ENCODE results near the gene CLEC4G.
A peak's percentile ranks its signal among the peaks of the same experiment; 100 is the strongest.
"Not testable (repeated sequence)": the region's sequence is repeated elsewhere in the genome, so short reads cannot be mapped to it uniquely, and the experiment has no call there.

Gene CLEC4G, protein sequence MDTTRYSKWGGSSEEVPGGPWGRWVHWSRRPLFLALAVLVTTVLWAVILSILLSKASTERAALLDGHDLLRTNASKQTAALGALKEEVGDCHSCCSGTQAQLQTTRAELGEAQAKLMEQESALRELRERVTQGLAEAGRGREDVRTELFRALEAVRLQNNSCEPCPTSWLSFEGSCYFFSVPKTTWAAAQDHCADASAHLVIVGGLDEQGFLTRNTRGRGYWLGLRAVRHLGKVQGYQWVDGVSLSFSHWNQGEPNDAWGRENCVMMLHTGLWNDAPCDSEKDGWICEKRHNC

DNA sequence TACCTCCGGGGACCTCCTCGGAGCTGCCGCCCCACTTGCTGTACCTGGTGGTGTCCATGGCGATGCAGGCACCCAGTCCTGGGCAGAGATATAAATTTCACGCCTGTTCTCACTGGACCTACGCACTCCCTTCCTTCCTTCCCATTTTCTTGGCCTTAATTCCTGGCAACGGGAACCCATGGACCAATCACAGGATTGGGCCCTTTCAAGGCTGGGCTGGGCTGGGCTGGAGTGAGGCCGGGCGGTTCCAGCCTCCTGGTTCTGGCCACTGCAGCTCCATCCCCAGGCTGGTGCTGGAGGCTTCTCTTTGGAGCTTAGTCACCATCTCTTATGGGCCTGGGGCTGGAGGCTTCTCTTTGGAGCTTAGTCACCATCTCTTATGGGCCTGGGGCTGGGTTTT is at the start of gene CLEC4G:
CLEC4G (minus strand) TSS at position 66 of the 400 bp plus-strand sequence; CDS start at position 58, 8 bp downstream.
- DNase-seq = no peak

DNA sequence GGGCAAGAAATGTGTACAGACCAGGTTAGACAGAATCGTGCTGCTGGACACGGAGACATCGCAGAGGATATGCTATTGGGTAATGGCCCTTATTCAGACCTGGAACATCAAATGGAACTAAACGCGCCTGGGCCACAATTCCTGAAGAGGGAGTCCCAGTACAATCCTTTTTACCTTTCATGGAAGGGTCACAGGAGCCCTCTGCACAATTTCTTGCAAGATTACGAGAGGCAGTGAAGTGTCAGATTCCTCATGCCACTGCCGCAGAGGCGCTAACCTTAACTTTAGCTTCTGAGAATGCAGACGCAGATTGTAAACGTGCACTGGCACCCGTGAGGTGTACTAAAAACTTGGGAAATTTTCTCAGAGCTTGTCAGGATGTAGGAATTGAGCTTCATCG is 49.2 kb upstream of the CLEC4G start:
- no peak for DNase-seq

DNA sequence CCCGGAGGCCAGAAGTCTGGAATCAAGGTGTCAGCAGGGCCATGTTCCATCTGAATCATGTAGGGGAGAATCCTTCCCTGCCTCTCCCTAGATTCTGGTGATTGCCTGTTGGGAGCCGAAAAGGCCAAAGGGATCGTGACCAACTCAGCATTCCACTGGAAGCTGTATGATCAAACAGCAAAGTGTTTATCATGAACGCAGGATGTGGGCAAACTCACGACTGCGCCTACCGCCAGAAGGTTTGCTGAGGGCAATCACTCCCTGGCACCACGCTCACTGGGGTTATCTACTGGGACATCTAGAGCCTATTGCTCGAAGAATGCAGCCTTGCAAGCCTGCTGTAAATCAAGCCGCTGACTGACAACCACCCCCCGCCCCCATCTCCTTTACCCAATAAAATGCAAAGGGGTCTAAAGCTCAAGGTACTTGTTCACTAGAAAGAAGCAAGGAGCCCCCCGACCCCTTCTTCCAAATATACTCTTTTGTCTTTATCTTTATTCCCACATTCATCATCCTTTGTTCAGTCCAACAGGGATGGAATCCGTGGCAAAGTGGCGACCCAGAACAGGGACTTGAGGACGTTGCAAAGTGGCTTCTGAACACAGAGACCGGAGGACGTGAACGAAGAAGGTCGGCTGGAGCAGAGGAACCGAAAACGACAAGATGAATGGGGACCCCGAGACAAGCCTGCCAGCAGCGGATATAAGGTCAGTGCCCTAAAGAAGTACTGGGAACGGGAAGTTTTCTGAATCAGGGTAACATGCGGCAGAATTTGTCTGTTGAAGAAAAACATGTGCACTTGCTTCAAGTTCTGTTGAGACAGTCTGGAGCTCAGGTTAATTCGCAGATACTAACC is 47.9 kb upstream of the CLEC4G start:
- no peak for DNase-seq

DNA sequence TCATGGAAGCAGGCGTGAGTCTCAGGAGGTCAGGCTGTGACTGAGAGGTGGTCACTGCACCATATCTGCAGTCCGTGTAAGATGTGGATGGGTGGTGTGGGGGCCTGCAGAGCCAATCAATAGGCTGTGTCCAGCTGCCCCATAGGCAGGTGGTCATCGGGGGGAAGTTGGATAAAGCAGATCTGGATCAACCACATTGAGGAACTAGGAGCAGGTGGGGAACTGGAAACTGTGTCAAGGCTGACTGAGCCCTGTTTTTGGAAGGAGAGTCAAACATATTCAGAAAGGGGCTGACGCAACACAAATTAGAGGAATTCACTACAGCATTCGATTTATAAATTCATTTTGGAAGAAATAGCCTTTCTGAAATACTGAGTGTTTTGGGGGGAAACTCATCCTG is 46.2 kb upstream of the CLEC4G start:
- DNase-seq = peak; percentile 19 to 37

DNA sequence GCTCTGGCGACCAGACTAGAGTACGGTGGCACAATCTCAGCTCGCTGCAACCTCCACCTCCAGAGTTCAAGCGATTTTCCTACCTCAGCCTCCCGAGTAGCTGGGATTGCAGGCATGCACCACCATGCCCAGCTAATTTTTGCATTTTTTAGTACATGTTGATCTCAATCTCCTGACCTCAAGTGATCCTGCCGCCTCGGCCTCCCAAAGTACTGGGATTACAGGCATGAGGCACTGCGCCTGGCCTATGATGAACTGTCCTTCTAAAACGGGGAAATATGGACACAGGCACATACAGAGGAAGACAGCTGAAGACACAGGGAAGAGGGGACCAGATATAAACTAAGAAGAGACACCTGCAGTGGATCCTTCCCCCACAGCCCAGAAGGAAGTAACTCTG is 43.9 kb upstream of the CLEC4G start:
- no peak for DNase-seq

DNA sequence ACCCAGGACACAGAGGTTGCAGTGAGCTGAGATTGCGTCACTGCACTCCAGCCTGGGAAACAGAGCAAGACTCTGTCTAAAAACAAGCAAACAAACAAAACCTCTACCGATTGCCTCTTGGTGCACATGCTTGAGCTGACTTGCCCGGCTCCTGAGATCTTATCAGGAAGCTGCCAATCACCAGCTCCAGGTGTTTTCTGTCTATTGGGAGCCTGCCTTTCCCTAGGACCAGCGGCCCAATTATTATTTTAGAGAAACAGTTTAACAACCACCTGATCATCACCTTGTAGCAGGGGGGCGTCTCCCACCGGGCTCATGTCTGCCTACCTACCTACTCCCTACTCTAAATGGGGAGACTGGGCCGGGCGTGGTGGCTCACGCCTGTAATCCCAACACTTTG is 41.9 kb upstream of the CLEC4G start:
- DNase-seq = no peak

DNA sequence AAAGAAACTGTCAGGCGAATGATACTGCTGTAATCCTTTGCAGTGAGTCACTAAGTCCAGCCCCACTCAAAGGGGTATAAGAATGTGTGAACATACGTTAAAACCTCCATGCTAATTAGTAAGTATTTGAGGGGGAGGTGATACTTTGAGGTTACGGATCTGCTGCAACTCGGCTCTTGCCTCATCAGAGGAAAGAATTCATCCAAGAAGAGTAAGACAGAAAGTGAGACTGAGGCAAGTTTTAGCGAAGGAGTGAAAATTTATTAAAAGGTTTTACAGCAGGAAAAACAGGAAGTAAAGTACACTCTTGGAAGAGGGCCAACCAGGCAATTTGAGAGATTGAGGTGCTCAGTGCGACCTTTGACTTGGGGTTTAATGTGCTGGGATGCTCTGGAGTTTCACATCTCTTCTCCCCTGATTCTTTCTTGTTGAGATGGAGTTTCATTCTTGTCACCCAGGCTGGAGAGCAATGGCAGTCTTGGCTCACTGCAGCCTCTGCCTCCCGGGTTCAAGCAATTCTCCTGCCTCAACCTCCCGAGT is 40.9 kb upstream of the CLEC4G start:
- DNase-seq = peak; percentile 65 to 72

DNA sequence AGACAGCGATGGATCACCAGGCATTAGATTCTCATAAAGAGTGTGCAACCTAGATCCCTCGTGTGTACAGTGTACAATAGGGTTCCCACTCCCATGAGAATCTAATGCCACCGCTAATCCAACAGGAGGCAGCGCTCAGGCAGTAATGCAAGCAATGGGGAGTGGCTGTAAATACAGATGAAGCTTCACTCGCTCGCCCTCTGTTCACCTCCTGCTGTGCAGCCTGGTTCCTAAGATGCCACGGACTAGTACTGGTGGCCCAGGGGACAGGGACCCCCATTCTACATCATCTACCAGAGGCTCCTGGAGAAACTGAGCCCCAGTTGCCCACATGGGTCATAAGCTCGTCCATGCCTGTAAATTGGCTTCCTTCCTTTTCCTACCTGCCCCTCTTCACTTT is 39.2 kb upstream of the CLEC4G start:
- DNase-seq = no peak

DNA sequence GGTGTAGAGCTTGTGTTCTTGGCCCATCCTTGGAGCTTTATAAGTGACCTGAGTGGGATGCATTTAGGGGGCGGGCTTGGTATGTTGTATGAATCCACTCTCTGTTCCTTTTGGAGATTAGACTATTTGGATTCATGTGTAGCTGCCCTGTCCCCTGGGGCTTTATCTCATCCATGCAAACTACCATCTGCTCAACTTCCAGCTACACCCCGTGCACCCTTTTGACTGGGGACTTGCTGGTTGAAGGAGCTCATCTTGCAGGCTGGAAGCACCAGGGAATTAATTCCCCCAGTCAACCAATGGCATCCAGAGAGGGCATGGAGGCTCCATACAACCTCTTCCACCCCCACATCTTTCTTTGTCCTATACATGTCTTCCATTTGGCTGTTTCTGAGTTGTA is 37.3 kb upstream of the CLEC4G start:
- no peak for DNase-seq

DNA sequence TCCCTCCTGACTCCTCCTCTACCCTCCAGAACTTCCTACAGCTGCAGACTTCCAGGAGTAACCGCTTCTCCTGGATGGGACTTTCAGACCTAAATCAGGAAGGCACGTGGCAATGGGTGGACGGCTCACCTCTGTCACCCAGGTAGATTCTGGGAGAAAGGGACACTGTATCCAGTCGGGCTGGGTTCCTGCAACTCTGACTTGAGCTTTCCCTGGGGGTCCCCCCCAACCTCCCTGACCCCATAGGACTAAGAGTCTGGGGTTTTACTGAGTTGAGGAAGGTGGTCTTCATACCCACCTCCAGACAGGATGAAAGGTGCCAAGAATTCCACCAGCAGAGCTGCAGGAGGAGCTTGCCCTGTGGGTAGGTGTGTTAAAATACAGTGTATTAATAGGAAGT is 35.6 kb upstream of the CLEC4G start:
- DNase-seq = no peak

DNA sequence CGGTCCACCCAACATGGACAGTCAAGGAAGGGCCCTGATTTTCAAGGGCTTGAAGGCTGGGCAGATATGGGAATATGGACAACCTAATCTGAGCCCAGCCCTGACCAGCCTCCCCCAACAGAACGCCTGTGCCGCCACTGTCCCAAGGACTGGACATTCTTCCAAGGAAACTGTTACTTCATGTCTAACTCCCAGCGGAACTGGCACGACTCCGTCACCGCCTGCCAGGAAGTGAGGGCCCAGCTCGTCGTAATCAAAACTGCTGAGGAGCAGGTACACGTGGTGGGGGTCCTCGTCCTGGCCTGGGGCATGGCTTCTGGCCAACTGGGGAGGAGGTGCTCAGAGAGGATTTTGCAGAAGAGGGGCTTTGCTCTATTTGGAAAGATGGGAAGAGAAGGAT is 34.6 kb upstream of the CLEC4G start:
- no peak for DNase-seq

DNA sequence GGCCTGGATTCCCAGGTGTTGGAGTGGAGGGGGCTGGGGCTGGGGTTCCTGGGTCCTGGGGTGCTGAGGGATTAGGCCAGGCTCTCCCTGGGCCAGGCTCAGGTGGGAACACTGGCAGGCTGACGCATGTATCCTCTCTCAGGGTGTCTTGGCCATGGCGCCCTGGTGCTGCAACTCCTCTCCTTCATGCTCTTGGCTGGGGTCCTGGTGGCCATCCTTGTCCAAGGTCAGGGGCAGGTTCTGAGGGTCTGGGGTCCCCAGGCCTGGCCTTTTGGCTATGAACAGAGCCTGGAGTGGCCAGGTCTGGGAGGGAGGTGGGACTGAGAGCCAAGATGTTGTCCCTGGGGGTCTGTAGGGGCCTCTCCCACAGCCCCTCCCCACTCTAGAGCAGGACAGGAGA is 33.1 kb upstream of the CLEC4G start:
- not testable (repeated sequence) for DNase-seq

DNA sequence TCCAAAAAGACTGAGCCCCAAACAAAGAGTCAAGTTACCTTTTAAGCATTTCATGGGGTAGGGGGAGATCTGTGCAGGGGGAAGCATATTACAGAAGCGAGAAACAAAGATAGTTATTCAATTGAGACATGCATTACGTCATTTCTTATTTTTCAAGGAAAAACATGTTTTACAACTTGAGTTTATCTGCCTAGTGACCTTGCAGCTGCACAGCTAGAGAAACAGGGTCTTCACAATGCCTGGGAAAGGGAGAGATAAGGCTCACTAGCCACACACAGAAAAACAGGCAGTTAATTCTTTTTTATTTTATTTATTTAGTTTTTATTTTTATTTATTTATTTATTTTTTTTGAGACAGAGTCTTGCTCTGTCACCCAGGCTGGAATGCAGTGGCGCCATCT is 32.2 kb upstream of the CLEC4G start:
- DNase-seq = not testable (repeated sequence)

DNA sequence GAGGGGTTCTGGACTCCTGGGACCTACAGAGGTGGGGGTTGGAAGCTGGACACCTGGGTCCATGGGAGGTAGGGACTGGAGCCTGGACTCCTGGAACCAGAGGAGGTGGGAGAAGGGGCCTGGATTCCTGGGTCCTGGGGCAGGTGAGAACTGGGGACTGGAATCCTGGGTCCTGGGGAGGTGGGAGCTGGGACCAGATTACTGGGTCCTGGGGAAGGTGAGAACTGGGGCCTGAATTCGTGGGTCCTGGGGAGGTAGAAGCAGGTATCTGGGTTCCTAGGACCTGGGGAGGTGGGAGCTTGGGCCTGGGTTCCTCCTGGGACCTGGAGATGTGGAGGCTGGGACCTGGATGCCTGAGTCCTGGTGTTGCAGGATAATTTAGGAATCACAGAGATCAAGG is 31.8 kb upstream of the CLEC4G start:
- no peak for DNase-seq

DNA sequence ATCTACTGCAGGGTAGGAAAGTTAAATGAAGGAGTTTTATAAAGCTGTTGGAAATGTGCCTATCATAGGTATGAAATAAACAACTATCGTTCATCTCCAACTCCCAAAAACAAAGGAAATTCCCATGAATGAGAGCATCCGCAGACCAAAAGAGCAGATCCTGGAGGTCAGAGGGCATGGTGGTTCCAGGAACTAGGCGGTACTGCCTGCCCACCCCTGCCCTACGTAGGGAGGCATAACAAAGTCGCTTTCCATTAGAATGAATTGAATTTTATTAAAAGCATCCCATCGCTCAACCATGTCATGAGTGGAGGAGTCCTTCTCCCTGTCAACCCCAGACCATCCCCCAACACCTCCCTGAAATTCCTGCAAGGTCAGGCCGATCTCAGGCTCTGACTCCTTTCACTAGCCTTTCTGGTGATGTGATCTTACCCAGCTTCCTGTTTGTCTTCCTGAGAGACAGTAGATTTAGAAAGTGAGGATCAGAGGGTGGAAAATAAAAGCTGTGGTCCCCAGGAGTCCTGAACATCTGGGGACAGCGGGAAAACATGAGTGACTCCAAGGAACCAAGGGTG is 30.9 kb upstream of the CLEC4G start, which contains the start of gene CLEC4M:
CLEC4M (plus strand) TSS at position 525 of the 575 bp plus-strand sequence; CDS start at position 549, 24 bp downstream.
- no peak for DNase-seq

DNA sequence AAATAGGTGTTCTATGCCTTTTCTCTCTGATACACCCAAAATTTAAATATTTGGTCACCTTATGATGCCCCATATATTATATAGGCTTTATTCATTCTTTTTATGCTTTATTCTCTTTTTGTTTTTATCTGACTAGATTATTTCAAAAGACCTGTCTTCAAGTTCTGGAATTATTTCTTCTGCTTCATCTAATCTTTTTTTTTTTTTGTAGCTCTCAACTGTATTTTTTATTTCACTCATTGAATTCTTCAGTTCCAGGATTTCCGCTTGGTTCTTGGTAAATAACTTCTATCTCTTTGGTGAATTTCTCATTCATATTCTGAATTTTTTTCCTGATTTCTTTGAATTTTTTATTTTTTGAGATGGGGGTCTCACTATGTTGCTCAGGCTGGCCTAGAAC is 27.2 kb upstream of the CLEC4G start:
- no peak for DNase-seq

DNA sequence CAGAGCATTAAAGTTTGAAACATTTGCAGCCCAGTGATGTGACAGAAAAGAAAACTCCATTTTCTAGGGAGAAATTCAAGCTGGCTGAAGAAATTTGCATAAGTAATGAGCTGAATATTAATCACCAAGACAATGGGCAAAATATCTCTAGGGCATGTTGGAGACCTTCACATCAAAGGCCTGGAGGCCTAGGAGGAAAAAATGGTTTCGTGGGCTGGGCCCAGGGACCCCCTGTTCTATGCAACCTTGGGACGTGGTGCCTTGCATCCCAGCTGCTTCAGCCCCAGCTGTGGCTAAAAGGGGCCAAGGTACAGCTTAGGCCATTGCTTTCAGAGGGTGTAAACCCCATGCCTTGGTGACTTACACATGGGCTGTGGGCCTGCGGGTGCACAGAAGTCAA is 25.4 kb upstream of the CLEC4G start:
- no peak for DNase-seq

DNA sequence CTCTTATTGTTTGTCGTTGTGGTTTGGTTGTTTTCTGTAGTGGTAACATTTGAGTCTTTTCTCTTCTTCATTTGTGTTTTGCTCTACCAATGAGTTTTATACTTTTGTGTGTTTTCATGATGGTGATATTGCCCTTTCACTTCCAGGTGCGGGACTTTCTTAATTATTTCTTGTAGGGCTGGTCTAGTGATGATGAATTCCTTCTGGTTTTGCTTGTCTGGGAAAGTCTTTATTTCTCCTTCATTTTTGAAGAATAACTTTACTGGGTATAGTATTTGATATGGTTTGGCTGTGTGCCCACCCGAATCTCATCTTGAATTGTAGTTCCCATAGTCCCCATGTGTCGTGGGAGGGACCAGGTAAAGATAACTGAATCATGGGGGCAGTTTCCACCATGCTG is 24.3 kb upstream of the CLEC4G start:
- DNase-seq = no peak

DNA sequence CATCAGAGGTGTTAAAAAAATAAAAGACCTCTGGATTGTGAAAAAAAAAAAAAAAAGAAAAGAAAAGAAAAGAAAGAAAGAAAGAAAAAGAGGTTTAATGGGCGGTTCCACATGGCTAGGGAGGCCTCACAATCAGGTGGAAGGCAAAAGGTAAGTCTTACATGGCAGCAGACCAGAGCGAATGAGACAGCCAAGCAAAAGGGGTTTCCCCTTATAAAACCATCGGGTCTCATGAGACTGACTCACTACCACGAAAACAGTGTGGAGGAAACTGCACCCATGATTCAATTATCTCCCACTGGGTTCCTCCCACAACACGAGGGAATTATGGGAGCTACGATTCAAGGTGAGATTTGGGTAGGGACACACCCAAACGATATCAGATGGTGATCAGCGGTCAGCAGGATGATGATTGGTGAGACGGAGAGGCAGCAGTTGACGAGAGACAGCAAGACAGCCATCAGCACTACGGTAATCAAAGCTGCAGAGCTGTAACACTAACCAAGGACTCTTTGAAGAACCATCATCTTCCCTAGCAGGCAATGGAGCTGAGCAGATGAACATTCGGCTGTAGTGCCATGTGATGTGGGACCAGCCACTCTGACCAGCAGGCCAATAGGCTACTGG is 19.4 kb upstream of the CLEC4G start:
- peak; percentile 87 for DNase-seq

DNA sequence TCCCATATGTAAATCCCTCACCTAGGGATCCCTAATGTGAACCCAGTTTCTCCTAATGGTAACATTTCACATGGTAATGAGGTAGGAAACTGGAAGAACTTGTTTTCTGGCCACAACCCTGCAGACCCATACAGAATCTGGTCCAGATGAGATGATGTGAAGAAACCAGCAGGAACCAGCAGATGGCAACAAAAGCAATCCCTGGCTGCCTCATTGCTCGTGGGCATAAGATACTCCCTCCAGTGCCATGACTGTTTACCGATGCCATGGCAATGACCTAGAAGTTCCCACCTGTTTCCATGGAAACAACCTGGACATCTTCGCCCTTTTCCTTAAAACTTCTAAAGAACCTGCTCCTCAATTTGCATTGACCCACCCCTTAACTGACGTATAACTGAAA is 16.8 kb upstream of the CLEC4G start:
- DNase-seq = no peak

DNA sequence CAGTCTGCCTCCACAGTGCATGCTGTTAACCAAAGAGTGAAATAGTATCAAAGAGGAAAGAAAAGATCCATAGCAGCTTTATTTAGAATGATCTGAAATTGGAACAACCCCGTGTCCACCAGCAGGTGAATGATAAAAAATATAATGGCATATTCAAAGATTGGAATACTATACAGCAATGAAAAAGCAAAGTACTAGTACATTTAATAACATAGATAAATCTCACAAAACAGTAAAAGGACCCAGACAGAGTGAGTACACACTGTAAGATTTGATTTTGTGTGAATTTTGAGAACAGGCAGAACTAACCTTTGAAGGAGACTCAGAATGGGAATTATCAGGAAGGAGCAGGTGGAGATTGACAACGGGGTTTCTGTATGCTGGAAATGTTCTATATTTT is 16.3 kb upstream of the CLEC4G start:
- no peak for DNase-seq

DNA sequence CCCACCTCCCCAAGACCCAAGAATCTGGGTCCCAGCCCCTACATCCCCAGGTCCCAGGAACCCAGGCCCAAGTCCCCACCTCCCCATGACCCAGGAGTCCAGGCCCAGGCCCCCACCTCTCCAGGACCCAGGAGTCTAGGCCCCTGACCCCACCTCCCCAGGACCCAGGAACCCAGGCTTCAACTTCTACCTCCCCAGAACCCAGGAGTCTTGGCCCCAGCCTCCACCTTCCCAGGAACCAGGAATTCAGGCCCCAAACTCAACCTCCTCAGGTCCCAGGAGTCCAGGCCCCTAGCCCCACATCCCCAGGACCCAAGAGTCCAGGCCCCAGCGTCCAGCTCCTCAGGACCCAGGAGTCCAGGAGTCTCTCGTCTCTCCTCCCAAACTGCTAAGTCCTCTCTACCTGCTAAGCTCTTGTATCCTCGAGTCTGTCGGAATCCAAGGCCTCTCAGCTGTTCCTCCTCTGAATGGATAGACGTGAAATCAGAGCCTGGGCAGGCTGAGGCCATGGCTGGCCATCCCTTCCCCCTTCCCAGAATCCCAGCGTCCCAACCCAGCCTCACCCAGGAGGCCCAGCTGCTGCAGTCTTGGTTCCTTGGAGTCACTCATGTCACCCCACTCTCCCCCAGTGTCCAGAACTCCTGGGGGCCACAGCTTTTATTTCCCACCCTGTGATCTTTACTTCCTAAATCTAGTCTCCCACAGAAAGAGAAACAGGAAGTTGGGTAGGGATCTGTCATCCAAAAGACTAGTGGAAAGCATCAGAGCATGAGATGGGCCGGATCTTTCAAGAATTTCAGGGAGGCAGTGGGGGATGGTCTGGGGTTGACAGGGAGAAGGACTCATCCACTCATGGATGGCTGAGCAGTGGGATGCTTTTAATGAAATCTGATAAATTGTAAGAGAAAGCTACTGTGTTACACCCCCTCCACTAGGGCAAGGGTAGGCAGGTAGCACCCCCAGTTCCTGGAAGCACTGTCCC is 15.3 kb upstream of the CLEC4G start, which contains the start of gene CD209:
CD209 (minus strand) TSS at position 632 of the 982 bp plus-strand sequence; CDS start at position 609, 23 bp downstream.
- DNase-seq = peak; percentile 65 to 81

All from inflammatory macrophage treated with lipopolysaccharide for 1 hour (primary cell).